K562 (cell line): ENCODE data around the gene SLC25A44. TPM values are rescaled to one million over a fixed set of nuclear protein-coding genes. Genes with fewer than 3 reads are reported as not detected.

Experiments
- ATAC-seq: fragments of 200-7000 bp; cut with Tn5 transposase; 3 replicates; pipeline ENCODE4 v1.9.1; 2020; ENCODE audit warnings: moderate library complexity
- BruUV-seq: library from RNA; stranded (reverse); fragments of 400-500 nt; replicated peaks from 2 replicates; lab custom pipeline; 2021; lab: Mats Ljungman, UMichigan
- CTCF ChIA-PET: fragments of 300-600 bp; formaldehyde crosslinking; extraction: SDS; loops from one replicate; lab custom pipeline; 2021; ENCODE audit warnings: low intra/inter-chr PET ratio; lab: Yijun Ruan, JAX
- POLR2A ChIA-PET: fragments of 300-600, 350-650 bp; sonication (Branson Sonifier 250); formaldehyde crosslinking; extraction: SDS; loops from one replicate; lab custom pipeline; 2021; ENCODE audit warnings: antibody characterized with exemption, inconsistent platforms; lab: Yijun Ruan, JAX
- DNase-seq, 4 experiments: peaks; one replicate each; pipeline versions ENCODE4 v3.0.0 to v3.0.0-alpha.2; 2011 to 2018; ENCODE audit warnings: low spot score in 3 of 4, mixed read lengths in 3 of 4; ENCODE audit errors: extremely low read depth in 1 of 4
- FAIRE-seq: peaks from 2 replicates; lab custom pipeline; 2011; peaks lifted over from hg19 to GRCh38; lab: Jason Lieb, UNC
- H2AFZ ChIP-seq: 2 replicates; pipeline ENCODE4 v1.6.0; 2011; ENCODE audit warnings: low read depth, low read length, control low read depth, inconsistent platforms
- H3K27ac ChIP-seq: fragments of 200-600 bp; 3 replicates; pipeline ENCODE4 v1.8.0; 2011; ENCODE audit warnings: low read depth, mild to moderate bottlenecking, control low read depth, inconsistent platforms, low read length, moderate library complexity, mixed read lengths; ENCODE audit errors: extremely low read depth
- H3K27me3 ChIP-seq, 2 experiments: fragments of 300-600 bp in 1 of 2; 2 replicates in 1 of 2; 3 replicates in 1 of 2; pipeline versions ENCODE4 v1.6.0 to v1.8.0; 2011; ENCODE audit warnings: inconsistent platforms in 2 of 2, low read length in 2 of 2, mild to moderate bottlenecking in 1 of 2, mixed read lengths in 1 of 2, moderate library complexity in 1 of 2; ENCODE audit not compliant: control insufficient read depth in 2 of 2, insufficient read depth in 2 of 2
- H3K36me3 ChIP-seq: fragments of 300-600 bp; 3 replicates; pipeline ENCODE4 v1.8.0; 2011; ENCODE audit warnings: mild to moderate bottlenecking, low read length, inconsistent platforms; ENCODE audit not compliant: control insufficient read depth, insufficient read depth
- H3K4me1 ChIP-seq, 2 experiments: fragments of 200-600 bp in 1 of 2; replicated peaks in 1 of 2; 2 replicates in 1 of 2; 3 replicates in 1 of 2; pipeline versions ENCODE4 v1.5.1 to v1.8.0; 2011; ENCODE audit warnings: inconsistent platforms in 2 of 2, low read length in 2 of 2, mild to moderate bottlenecking in 1 of 2, mixed read lengths in 1 of 2, moderate library complexity in 1 of 2; ENCODE audit not compliant: control insufficient read depth in 2 of 2, insufficient read depth in 2 of 2
- H3K4me2 ChIP-seq: 2 replicates; pipeline ENCODE4 v1.6.1; 2011; ENCODE audit warnings: low read length, control low read depth, inconsistent platforms, mixed read lengths; ENCODE audit not compliant: insufficient read depth
- H3K4me3 ChIP-seq: fragments of 200-600 bp; sonication (generic), shearing (Covaris generic); 2 replicates; pipeline ENCODE4 v1.5.1; 2016; ENCODE audit warnings: control low read depth, inconsistent platforms
- H3K79me2 ChIP-seq: fragments of 200-600 bp; 3 replicates; pipeline ENCODE4 v1.8.0; 2011; ENCODE audit warnings: low read length, inconsistent platforms; ENCODE audit not compliant: control insufficient read depth, insufficient read depth
- H3K9ac ChIP-seq, 2 experiments: 2 replicates each; pipeline versions ENCODE4 v1.6.0 to v1.6.1; 2011; ENCODE audit warnings: low read depth in 2 of 2, low read length in 2 of 2, control low read depth in 1 of 2, inconsistent platforms in 1 of 2, mild to moderate bottlenecking in 1 of 2, mixed read lengths in 1 of 2; ENCODE audit not compliant: insufficient read depth in 1 of 2
- H3K9me1 ChIP-seq: one replicate; pipeline ENCODE4 v1.6.0; 2011; ENCODE audit warnings: inconsistent platforms, mild to moderate bottlenecking, low read length, moderate library complexity; ENCODE audit not compliant: control insufficient read depth, insufficient read depth
- H3K9me3 ChIP-seq: replicated peaks from 2 replicates; pipeline ENCODE4 v1.5.1; 2011; ENCODE audit warnings: low read depth, low read length, inconsistent platforms; ENCODE audit not compliant: control insufficient read depth, insufficient read depth
- H4K20me1 ChIP-seq: replicated peaks from 2 replicates; pipeline ENCODE4 v1.6.1; 2011; ENCODE audit warnings: low read length, inconsistent platforms, mixed read lengths; ENCODE audit not compliant: control insufficient read depth, insufficient read depth
- ARID1B ChIP-seq: fragments of 450-650 bp; IDR thresholded peaks from 2 replicates; pipeline ENCODE4 v1.6.1; 2016; ENCODE audit warnings: antibody characterized with exemption, mild to moderate bottlenecking, inconsistent platforms
- BCOR ChIP-seq: fragments of 450-650 bp; IDR thresholded peaks from 2 replicates; pipeline ENCODE4 v1.6.1; 2016
- C11orf30 ChIP-seq: fragments of 450-650 bp; IDR thresholded peaks from 2 replicates; pipeline ENCODE4 v1.6.1; 2016; ENCODE audit warnings: low read depth, mild to moderate bottlenecking
- CEBPB ChIP-seq: fragments of 450-650 bp; IDR thresholded peaks from 2 replicates; pipeline ENCODE4 v1.6.1; 2016; ENCODE audit warnings: missing genetic modification characterization, missing compliant biosample characterization
- EP400 ChIP-seq: fragments of 450-650 bp; IDR thresholded peaks from 2 replicates; pipeline ENCODE4 v1.6.1; 2017; ENCODE audit warnings: antibody characterized with exemption, mild to moderate bottlenecking, moderate library complexity
- FOXA3 ChIP-seq, 2 experiments: fragments of 450-650 bp in 1 of 2; sonication (generic) in 1 of 2; formaldehyde crosslinking; IDR thresholded peaks in 1 of 2; conservative IDR thresholded peaks in 1 of 2; 2 replicates each; pipeline versions ENCODE4 v1.4.0 to v1.8.0; 2020 to 2022; ENCODE audit warnings: mild to moderate bottlenecking in 2 of 2, missing genetic modification reagents in 1 of 2
- FOXK2 ChIP-seq, 2 experiments: fragments of 450-650 bp; IDR thresholded peaks in 1 of 2; conservative IDR thresholded peaks in 1 of 2; 2 replicates each; pipeline ENCODE4 v1.6.1; 2016; ENCODE audit warnings: low read depth in 2 of 2, mild to moderate bottlenecking in 1 of 2
- HMBOX1 ChIP-seq: sonication (generic); IDR thresholded peaks from 2 replicates; pipeline ENCODE4 v1.6.1; 2016
- KDM1A ChIP-seq, 2 experiments: fragments of 450-650 bp; IDR thresholded peaks; 2 replicates each; pipeline ENCODE4 v1.6.1; 2016; ENCODE audit warnings: mild to moderate bottlenecking in 2 of 2
- MAFG ChIP-seq: fragments of 450-650 bp; conservative IDR thresholded peaks from 2 replicates; pipeline ENCODE4 v1.6.1; 2016; ENCODE audit warnings: missing genetic modification characterization, missing compliant biosample characterization
- MAFK ChIP-seq: IDR thresholded peaks from 2 replicates; pipeline ENCODE4 v1.6.1; 2011; ENCODE audit warnings: low read length, improper control_type of control experiment
- MEF2D ChIP-seq: conservative IDR thresholded peaks from 2 replicates; pipeline ENCODE4 v1.6.1; 2016; ENCODE audit warnings: low read depth, missing genetic modification characterization, missing compliant biosample characterization
- NFE2 ChIP-seq: IDR thresholded peaks from 2 replicates; pipeline ENCODE4 v1.6.1; 2014; ENCODE audit warnings: antibody characterized with exemption, low read depth
- RBM25 ChIP-seq: fragments of 200-400 bp; formaldehyde crosslinking; IDR thresholded peaks from 2 replicates; pipeline ENCODE4 v1.6.1; 2018; ENCODE audit warnings: low read length, low read depth, moderate library complexity; ENCODE audit not compliant: severe bottlenecking
- RFX1 ChIP-seq: fragments of 450-650 bp; IDR thresholded peaks from 2 replicates; pipeline ENCODE4 v1.6.1; 2016; ENCODE audit warnings: mild to moderate bottlenecking, moderate library complexity
- SMARCA4 ChIP-seq: fragments of 450-650 bp; IDR thresholded peaks from 2 replicates; pipeline ENCODE4 v1.6.1; 2016
- SPI1 ChIP-seq: IDR thresholded peaks from 2 replicates; pipeline ENCODE4 v1.6.1; 2011; ENCODE audit warnings: low read depth, low read length, control low read depth, borderline replicate concordance
- STAT5B ChIP-seq: fragments of 250-450 bp; sonication (Bioruptor Pico); IDR thresholded peaks from 2 replicates; pipeline ENCODE4 v1.8.0; 2021; ENCODE audit warnings: mild to moderate bottlenecking, inconsistent platforms
- ZNF134 ChIP-seq: fragments of 250-450 bp; sonication (Bioruptor Pico); conservative IDR thresholded peaks from 2 replicates; pipeline ENCODE4 v1.4.0; 2020
- ZNF24 ChIP-seq: fragments of 450-650 bp; IDR thresholded peaks from 2 replicates; pipeline ENCODE4 v1.6.1; 2016
- ZNF316 ChIP-seq: fragments of 450-650 bp; IDR thresholded peaks from 2 replicates; pipeline ENCODE4 v1.6.1; 2016
- ZNF639 ChIP-seq, 2 experiments: fragments of 200-800 bp in 1 of 2; sonication (Bioruptor generic) in 1 of 2; sonication (generic) in 1 of 2; formaldehyde crosslinking in 1 of 2; IDR thresholded peaks in 1 of 2; conservative IDR thresholded peaks in 1 of 2; 2 replicates each; pipeline versions ENCODE4 v1.5.0 to v1.6.1; 2016 to 2020; ENCODE audit warnings: missing compliant biosample characterization in 1 of 2, missing genetic modification characterization in 1 of 2, missing genetic modification reagents in 1 of 2
- ZNF77 ChIP-seq: fragments of 250-450 bp; sonication (Bioruptor Pico); IDR thresholded peaks from 2 replicates; pipeline ENCODE4 v1.5.0; 2020
- WGBS: fragments of 100-300 bp; shearing (Covaris generic); methylation state at CpG from one replicate; pipeline ENCODE4 v1.1.6; 2016; ENCODE audit warnings: low coverage, mixed read lengths; ENCODE audit not compliant: insufficient coverage; ENCODE audit errors: missing lambda C conversion rate; 5-methylcytosine and 5-hydroxymethylcytosine counted together
- in situ Hi-C: fragments of 300-500 bp; cut with MboI; formaldehyde crosslinking; loops from 4 replicates; pipeline ENCODE4 v1.15.0; 2018; ENCODE audit warnings: inconsistent platforms, mixed read lengths
- intact Hi-C: fragments of 100-400 bp; cut with micrococcal nuclease; formaldehyde crosslinking; loops from 2 replicates; pipeline ENCODE4 v1.14.2; 2022
- polyA plus RNA-seq, 8 experiments: library from polyadenylated mRNA; depleted of rRNA in 4 of 8; stranded (reverse) in 5 of 8; unstranded in 3 of 8; fragments of >200 nt; fragmentation: Nextera tagmentation in 2 of 8; fragmentation: Illumina TruSeq in 1 of 8; extraction: Ambion mirVana in 2 of 8; extraction: Trizol in 1 of 8; gene quantifications; 2 replicates each; pipeline versions ENCODE4 v1.2.1 to v1.2.3, GENCODE V29; 2011 to 2014; ENCODE audit warnings: inconsistent platforms in 1 of 8, missing spikeins in 1 of 8
- total RNA-seq, 7 experiments: library from RNA; depleted of rRNA in 6 of 7; stranded (reverse); fragments of >200 nt in 6 of 7; fragmentation: Illumina TruSeq in 2 of 7; extraction: Trizol in 2 of 7; gene quantifications; 2 replicates each; pipeline versions ENCODE4 v1.2.1 to v1.2.3, GENCODE V29; 2011 to 2021; ENCODE audit warnings: low replicate concordance in 1 of 7

Gene SLC25A44
- total and polyA plus RNA-seq, 9 of the 15 experiments (the other 6 are each of a cell fraction or from before 2014, with no cell fraction given), result 4.4 to 22.8 (median 12.5) TPM

- POLR2A ChIA-PET, result interaction anchor here (1.0 to 1.3 kb wide), 3 partner anchors 15 to 22 kb away, joined by 3 to 4 read pairs (median 3); partner anchors contain the start of gene PMF1
- intact Hi-C loops, result loop anchor here (5.0 kb wide), 1 partner anchor 44 kb away; no protein-coding TSS in a partner anchor
- WGBS, result 72% methylated on average over 4 of the region's 4 CpGs
- peak; percentile 63 for TF ChIP-seq CEBPB (tag)
- TF ChIP-seq HMBOX1, result no peak
- peak; percentile 27; the same call in 1 of the 2 replicates for TF ChIP-seq SMARCA4
- TF ChIP-seq ZNF134 (CRISPR knock-in tag), result no peak
- peak; percentile 78 for TF ChIP-seq ZNF24
- TF ChIP-seq FOXA3 (CRISPR knock-in tag; conservative IDR thresholded peaks at IDR 0.05 in 1 of 2, IDR thresholded peaks at IDR 0.05 in 1 of 2), result peak in 1 of 2 experiments; percentile 33; a peak in 2 of 4 replicates
- peak; percentile 96 for TF ChIP-seq C11orf30
- TF ChIP-seq ZNF639 (CRISPR knock-in tag; conservative IDR thresholded peaks at IDR 0.05 in 1 of 2, IDR thresholded peaks at IDR 0.05 in 1 of 2), result no peak
- TF ChIP-seq FOXK2 (conservative IDR thresholded peaks at IDR 0.05 in 1 of 2, IDR thresholded peaks at IDR 0.05 in 1 of 2; ENCODE audit: low read depth in 2 of 2), result peak in 1 of 2 experiments; percentile 25; a peak in 1 of 4 replicates
- TF ChIP-seq ARID1B, result peak; percentile 35; the same call in 1 of the 2 replicates
- TF ChIP-seq MEF2D (tag), result 0 out of 2 replicates have a peak, but pooled peaks have one; percentile 28
- TF ChIP-seq STAT5B (CRISPR knock-in tag), result no peak
- no peak for TF ChIP-seq ZNF77 (CRISPR knock-in tag)
- peak; percentile 65 for TF ChIP-seq RBM25
- peak; percentile 72 for TF ChIP-seq BCOR
- TF ChIP-seq MAFG, result peak; percentile 90
- peak; percentile 63; the same call in 1 of the 2 replicates for TF ChIP-seq SPI1
- TF ChIP-seq RFX1, result 0 out of 2 replicates have a peak, but pooled peaks have one; percentile 8
- peak; percentile 92 for TF ChIP-seq NFE2
- TF ChIP-seq EP400, result peak; percentile 30; the same call in 1 of the 2 replicates
- TF ChIP-seq MAFK, result peak; percentile 84
- TF ChIP-seq ZNF316, result peak; percentile 95
- peak in 1 of 2 experiments; percentile 49; a peak in 2 of 4 replicates for TF ChIP-seq KDM1A (IDR thresholded peaks at IDR 0.05)
Measured at GRCh38 chr1:156191292-156191964, 2.5 kb upstream of the SLC25A44 start.

More at GRCh38 chr1:156191292-156191964, 2.5 kb upstream of the SLC25A44 start:
- in situ Hi-C loops, result no loop called here
- peaks cover 6 to 12% of the 10 kb centered on the region in 2 experiments for H3K4me1 ChIP-seq
- no TSS peak for BruUV-seq
- H3K27ac ChIP-seq, result peak overlapping the region; percentile 32; the same call in 1 of the 3 replicates
- ATAC-seq (no peak), DNase-seq (no peak), FAIRE-seq (no peak)
- H4K20me1 ChIP-seq, result no peaks in the 10 kb centered on the region
- H3K4me3 ChIP-seq, result no peak overlapping the region
- peaks cover 29% of the 10 kb centered on the region for H3K79me2 ChIP-seq
- 0 out of 4 replicates have a peak overlapping the region, but pooled peaks of 1 of the 2 experiments have one; percentile 10 for H3K9ac ChIP-seq
- peaks cover 12% of the 10 kb centered on the region for H3K36me3 ChIP-seq
- CTCF ChIA-PET, result no interaction called here
- peaks cover 5% of the 10 kb centered on the region for H3K9me3 ChIP-seq
- H3K4me2 ChIP-seq, result no peak overlapping the region
- 0 out of 2 replicates have a peak overlapping the region, but pooled peaks have one; percentile 33 for H2AFZ ChIP-seq
- H3K27me3 ChIP-seq, result no peaks in the 10 kb centered on the region
- no peaks in the 10 kb centered on the region for H3K9me1 ChIP-seq
